Measurements from ENCODE around the gene STKLD1. TPM values are rescaled to one million over a fixed set of nuclear protein-coding genes. Genes with fewer than 3 reads are reported as not detected.

Gene STKLD1
- total RNA-seq, 1 donor from 2014 or later = 1.6 TPM

GRCh38 chr9:133359399-133360175 lies 16.6 kb upstream of the STKLD1 start:
- DNase-seq (peak; percentile 44), ATAC-seq (no peak)
- H3K27me3 ChIP-seq (ENCODE audit: low read depth) = no peaks in the 10 kb centered on the region
- H3K27ac ChIP-seq = no peak overlapping the region
- H3K9me3 ChIP-seq = no peaks in the 10 kb centered on the region
- intact Hi-C loops (cut with DNase I) = no loop called here
- TF ChIP-seq CTCF (IDR thresholded peaks at IDR 0.05) = no peak
- H3K36me3 ChIP-seq = peaks cover 70% of the 10 kb centered on the region
- peaks cover 28% of the 10 kb centered on the region for H3K4me1 ChIP-seq
- no peak overlapping the region for H3K4me3 ChIP-seq

GRCh38 chr9:133360400-133361393 lies 15.5 kb upstream of the STKLD1 start:
- ATAC-seq (no peak), DNase-seq (peak; percentile 37)
- TF ChIP-seq CTCF (IDR thresholded peaks at IDR 0.05) = no peak
- Histone ChIP-seq H3K9me3 (no peaks in the 10 kb centered on the region), H3K4me3 (no peak overlapping the region), H3K27ac (no peak overlapping the region), H3K36me3 (peaks cover 81% of the 10 kb centered on the region), H3K27me3 (ENCODE audit: low read depth) (no peaks in the 10 kb centered on the region), H3K4me1 (peaks cover 21% of the 10 kb centered on the region)
- intact Hi-C loops (cut with DNase I) = no loop called here

- no peaks in the 10 kb centered on the region for H3K9me3 ChIP-seq
- peaks cover 90% of the 10 kb centered on the region for H3K36me3 ChIP-seq
- no peak overlapping the region for H3K27ac ChIP-seq
- DNase-seq (peak; percentile 24), ATAC-seq (no peak)
- no peak for TF ChIP-seq CTCF (IDR thresholded peaks at IDR 0.05)
- no peak overlapping the region for H3K4me3 ChIP-seq
- peaks cover 20% of the 10 kb centered on the region for H3K4me1 ChIP-seq
- no peaks in the 10 kb centered on the region for H3K27me3 ChIP-seq (ENCODE audit: low read depth)
- intact Hi-C loops (cut with DNase I) = no loop called here
These were observed 14.6 kb upstream of the STKLD1 start for GRCh38 chr9:133361507-133362092.

- DNase-seq (peak; percentile 33), ATAC-seq (no peak)
- Histone ChIP-seq H3K36me3 (peaks cover 99% of the 10 kb centered on the region), H3K9me3 (no peaks in the 10 kb centered on the region), H3K27me3 (ENCODE audit: low read depth) (no peaks in the 10 kb centered on the region), H3K27ac (no peak overlapping the region), H3K4me1 (peaks cover 18% of the 10 kb centered on the region), H3K4me3 (no peak overlapping the region)
- intact Hi-C loops (cut with DNase I) = no loop called here
- no peak for TF ChIP-seq CTCF (IDR thresholded peaks at IDR 0.05)
These were observed 13.7 kb upstream of the STKLD1 start for GRCh38 chr9:133362359-133363044.

- Histone ChIP-seq H3K36me3 (peaks cover 96% of the 10 kb centered on the region), H3K27ac (no peak overlapping the region), H3K4me1 (peaks cover 47% of the 10 kb centered on the region), H3K9me3 (no peaks in the 10 kb centered on the region), H3K27me3 (ENCODE audit: low read depth) (no peaks in the 10 kb centered on the region), H3K4me3 (no peak overlapping the region)
- intact Hi-C loops (cut with DNase I) = no loop called here
- ATAC-seq (no peak), DNase-seq (peak; percentile 36)
- TF ChIP-seq CTCF (IDR thresholded peaks at IDR 0.05) = no peak
These were observed 9.7 kb upstream of the STKLD1 start for GRCh38 chr9:133366435-133366834.
